Measurements from ENCODE around the gene RNU6-7.

DNA sequence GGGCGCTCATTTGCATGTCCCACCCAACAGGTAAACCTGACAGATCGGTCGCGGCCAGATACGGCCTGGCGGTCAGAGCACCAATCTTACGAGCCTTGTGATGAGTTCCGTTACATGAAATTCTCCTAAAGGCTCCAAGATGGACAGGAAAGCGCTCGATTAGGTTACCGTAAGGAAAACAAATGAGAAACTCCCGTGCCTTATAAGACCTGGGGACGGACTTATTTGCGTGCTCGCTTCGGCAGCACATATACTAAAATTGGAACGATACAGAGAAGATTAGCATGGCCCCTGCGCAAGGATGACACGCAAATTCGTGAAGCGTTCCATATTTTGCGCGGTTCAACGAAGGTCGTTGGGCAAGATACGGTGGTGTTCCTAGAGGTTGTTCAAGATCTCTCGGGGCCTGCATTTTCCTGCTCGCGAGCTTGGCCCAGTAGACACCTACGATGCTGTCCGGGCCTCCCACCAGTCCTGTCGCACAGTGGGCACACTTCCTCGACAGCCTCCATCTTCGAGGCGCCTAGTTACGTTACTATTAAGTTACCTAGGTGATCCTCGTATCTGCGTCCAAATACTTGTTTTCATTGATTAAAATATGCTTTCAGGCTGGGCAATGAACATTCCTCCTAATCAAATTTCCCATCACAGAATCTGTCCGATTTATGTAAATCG is at the start of gene RNU6-7:
- TF ChIP-seq EZH2 (IDR thresholded peaks at IDR 0.05; ENCODE audit: low read depth): no peak
- TF ChIP-seq, protein P1, sequence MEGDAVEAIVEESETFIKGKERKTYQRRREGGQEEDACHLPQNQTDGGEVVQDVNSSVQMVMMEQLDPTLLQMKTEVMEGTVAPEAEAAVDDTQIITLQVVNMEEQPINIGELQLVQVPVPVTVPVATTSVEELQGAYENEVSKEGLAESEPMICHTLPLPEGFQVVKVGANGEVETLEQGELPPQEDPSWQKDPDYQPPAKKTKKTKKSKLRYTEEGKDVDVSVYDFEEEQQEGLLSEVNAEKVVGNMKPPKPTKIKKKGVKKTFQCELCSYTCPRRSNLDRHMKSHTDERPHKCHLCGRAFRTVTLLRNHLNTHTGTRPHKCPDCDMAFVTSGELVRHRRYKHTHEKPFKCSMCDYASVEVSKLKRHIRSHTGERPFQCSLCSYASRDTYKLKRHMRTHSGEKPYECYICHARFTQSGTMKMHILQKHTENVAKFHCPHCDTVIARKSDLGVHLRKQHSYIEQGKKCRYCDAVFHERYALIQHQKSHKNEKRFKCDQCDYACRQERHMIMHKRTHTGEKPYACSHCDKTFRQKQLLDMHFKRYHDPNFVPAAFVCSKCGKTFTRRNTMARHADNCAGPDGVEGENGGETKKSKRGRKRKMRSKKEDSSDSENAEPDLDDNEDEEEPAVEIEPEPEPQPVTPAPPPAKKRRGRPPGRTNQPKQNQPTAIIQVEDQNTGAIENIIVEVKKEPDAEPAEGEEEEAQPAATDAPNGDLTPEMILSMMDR (conservative IDR thresholded peaks at IDR 0.05): no peak

Data from PC-9 (cell line).